WTC11 (cell line): ENCODE results near the gene AGBL5. TPM values are rescaled to one million over a fixed set of nuclear protein-coding genes. Genes with fewer than 3 reads are reported as not detected.

Experiments used
- ATAC-seq: fragments of 200-7000 bp; cut with Tn5 transposase; 2 replicates; pipeline ENCODE4 v1.10.0; 2021; ENCODE audit warnings: mild to moderate bottlenecking, moderate library complexity
- CTCF ChIA-PET: fragments of 300-600 bp; sonication (Branson Sonifier 250); formaldehyde crosslinking; loops from one replicate; lab custom pipeline; 2021; ENCODE audit warnings: antibody characterized with exemption; lab: Charles Lee
- POLR2A ChIA-PET: fragments of 350-600 bp; sonication (Branson Sonifier 250); formaldehyde crosslinking; loops from one replicate; lab custom pipeline; 2021; ENCODE audit warnings: antibody characterized with exemption; lab: Charles Lee
- DNase-seq: peaks from one replicate; pipeline ENCODE4 v3.0.0; 2021; ENCODE audit warnings: low spot score
- H3K27ac Mint-ChIP-seq: 2 replicates; pipeline ENCODE4 v1.8.0; 2021; ENCODE audit warnings: mixed read lengths
- H3K27me3 Mint-ChIP-seq: 2 replicates; pipeline ENCODE4 v1.8.0; 2021; ENCODE audit warnings: low read depth, mild to moderate bottlenecking, moderate library complexity, mixed read lengths
- H3K36me3 Mint-ChIP-seq: 2 replicates; pipeline ENCODE4 v1.8.0; 2021; ENCODE audit warnings: mixed read lengths
- H3K4me1 Mint-ChIP-seq: 2 replicates; pipeline ENCODE4 v1.8.0; 2022; ENCODE audit warnings: mixed read lengths
- H3K4me3 Mint-ChIP-seq: 2 replicates; pipeline ENCODE4 v1.8.0; 2021; ENCODE audit warnings: mild to moderate bottlenecking, moderate library complexity, mixed read lengths
- H3K9me3 Mint-ChIP-seq: 2 replicates; pipeline ENCODE4 v1.8.0; 2021; ENCODE audit warnings: mixed read lengths
- ARID4B ChIP-seq: sonication (generic); formaldehyde crosslinking; IDR thresholded peaks from 2 replicates; pipeline ENCODE4 v1.8.0; 2023; ENCODE audit warnings: missing genetic modification reagents, mild to moderate bottlenecking, borderline replicate concordance
- ATF6 ChIP-seq: sonication (generic); formaldehyde crosslinking; IDR thresholded peaks from 2 replicates; pipeline ENCODE4 v1.8.1; 2023; ENCODE audit warnings: mild to moderate bottlenecking, missing genetic modification reagents
- CREB1 ChIP-seq: sonication (generic); formaldehyde crosslinking; IDR thresholded peaks from 2 replicates; pipeline ENCODE4 v1.8.0; 2023; ENCODE audit warnings: mild to moderate bottlenecking, missing genetic modification reagents
- CREM ChIP-seq: sonication (generic); formaldehyde crosslinking; IDR thresholded peaks from 2 replicates; pipeline ENCODE4 v1.8.1; 2022; ENCODE audit warnings: mild to moderate bottlenecking, missing genetic modification reagents, moderate library complexity
- E2F1 ChIP-seq: sonication (generic); formaldehyde crosslinking; IDR thresholded peaks from 2 replicates; pipeline ENCODE4 v1.8.0; 2022; ENCODE audit warnings: mild to moderate bottlenecking, missing genetic modification reagents
- E2F4 ChIP-seq: sonication (generic); formaldehyde crosslinking; IDR thresholded peaks from 2 replicates; pipeline ENCODE4 v1.8.1; 2022; ENCODE audit warnings: low read depth, mild to moderate bottlenecking, moderate library complexity, missing genetic modification reagents, borderline replicate concordance
- ESRRA ChIP-seq: sonication (generic); formaldehyde crosslinking; IDR thresholded peaks from 2 replicates; pipeline ENCODE4 v1.8.1; 2022; ENCODE audit warnings: mild to moderate bottlenecking, missing genetic modification reagents, borderline replicate concordance
- FOXP1 ChIP-seq: sonication (generic); formaldehyde crosslinking; IDR thresholded peaks from 2 replicates; pipeline ENCODE4 v1.8.0; 2022; ENCODE audit warnings: missing genetic modification reagents, mild to moderate bottlenecking, moderate library complexity, borderline replicate concordance
- GRHL2 ChIP-seq: fragments of 250-450 bp; sonication (Bioruptor Pico); IDR thresholded peaks from 2 replicates; pipeline ENCODE4 v1.8.0; 2022; ENCODE audit warnings: mild to moderate bottlenecking, moderate library complexity; ENCODE audit not compliant: insufficient replicate concordance, severe bottlenecking
- IRF2 ChIP-seq: sonication (generic); formaldehyde crosslinking; IDR thresholded peaks from 2 replicates; pipeline ENCODE4 v1.8.0; 2022; ENCODE audit warnings: low read depth, missing genetic modification reagents, borderline replicate concordance
- MAX ChIP-seq: sonication (generic); formaldehyde crosslinking; IDR thresholded peaks from 2 replicates; pipeline ENCODE4 v1.8.0; 2022; ENCODE audit warnings: mild to moderate bottlenecking, missing genetic modification reagents
- PRDM15 ChIP-seq: sonication (generic); formaldehyde crosslinking; IDR thresholded peaks from 2 replicates; pipeline ENCODE4 v1.8.0; 2022; ENCODE audit warnings: missing genetic modification reagents
- PRRX2 ChIP-seq: fragments of 250-450 bp; sonication (Bioruptor Pico); IDR thresholded peaks from 2 replicates; pipeline ENCODE4 v1.8.0; 2021; ENCODE audit warnings: mild to moderate bottlenecking
- RORB ChIP-seq: fragments of 250-450 bp; sonication (Bioruptor Pico); IDR thresholded peaks from 2 replicates; pipeline ENCODE4 v1.9.0; 2021; ENCODE audit warnings: mild to moderate bottlenecking
- TCF7 ChIP-seq: sonication (generic); formaldehyde crosslinking; IDR thresholded peaks from 2 replicates; pipeline ENCODE4 v1.8.0; 2022; ENCODE audit warnings: mild to moderate bottlenecking, low read depth, missing genetic modification reagents, moderate library complexity
- TEAD1 ChIP-seq: sonication (generic); formaldehyde crosslinking; IDR thresholded peaks from 2 replicates; pipeline ENCODE4 v1.8.0; 2022; ENCODE audit warnings: mild to moderate bottlenecking, missing genetic modification reagents
- TEAD4 ChIP-seq: sonication (generic); formaldehyde crosslinking; IDR thresholded peaks from 2 replicates; pipeline ENCODE4 v1.8.0; 2022; ENCODE audit warnings: mild to moderate bottlenecking, missing genetic modification reagents
- ZMAT4 ChIP-seq: fragments of 250-450 bp; sonication (Bioruptor Pico); IDR thresholded peaks from 2 replicates; pipeline ENCODE4 v1.9.0; 2021; ENCODE audit warnings: mild to moderate bottlenecking
- ZNF121 ChIP-seq: sonication (generic); formaldehyde crosslinking; IDR thresholded peaks from 2 replicates; pipeline ENCODE4 v1.8.0; 2023; ENCODE audit warnings: missing genetic modification reagents
- ZNF425 ChIP-seq: fragments of 250-450 bp; sonication (Bioruptor Pico); conservative IDR thresholded peaks from 2 replicates; pipeline ENCODE4 v1.9.0; 2021; ENCODE audit warnings: mild to moderate bottlenecking
- total RNA-seq: library from RNA; stranded (reverse); gene quantifications from 3 replicates; pipeline ENCODE4 v1.2.3, GENCODE V29; 2021

AGBL5 gene
- total RNA-seq, 1 experiment from 2014 or later: 43.0 TPM

- no peak for TF ChIP-seq PRDM15 (CRISPR knock-in tag)
- TF ChIP-seq CREM: no peak
- no peak for TF ChIP-seq RORB (CRISPR knock-in tag)
- no peak for TF ChIP-seq FOXP1
- no peak for TF ChIP-seq ESRRA (CRISPR knock-in tag)
- TF ChIP-seq E2F1 (CRISPR knock-in tag): no peak
- TF ChIP-seq IRF2 (CRISPR knock-in tag): no peak
- TF ChIP-seq ZMAT4 (CRISPR knock-in tag): no peak
- no peak for TF ChIP-seq GRHL2 (CRISPR knock-in tag)
- TF ChIP-seq TCF7 (CRISPR knock-in tag): no peak
These were observed 33.7 kb downstream of the AGBL5 start (continued) for GRCh38 chr2:27085062-27085672.

- POLR2A ChIA-PET: interaction anchor here (0.9 to 2.4 kb wide), 3 partner anchors 14 to 35 kb away, joined by 3 to 9 read pairs (median 9); partner anchors contain the start of genes AGBL5 and OST4
- peak; percentile 61 for DNase-seq
- Mint-ChIP-seq H3K27ac (no peak overlapping the region), H3K4me1 (peaks cover 26% of the 10 kb centered on the region), H3K36me3 (no peaks in the 10 kb centered on the region), H3K9me3 (no peaks in the 10 kb centered on the region), H3K4me3 (peak overlapping the region; percentile 70), H3K27me3 (peaks cover 23% of the 10 kb centered on the region)
- ATAC-seq: peak; percentile 3
- CTCF ChIA-PET: interaction anchor here (0.6 to 6.4 kb wide), 8 partner anchors 13 to 194 kb away, joined by 3 to 50 read pairs (median 4); partner anchors contain the start of genes AGBL5 and OST4
- 0 out of 2 replicates have a peak, but pooled peaks have one; percentile 36 for TF ChIP-seq ARID4B
- no peak for TF ChIP-seq ESRRA (CRISPR knock-in tag)
- no peak for TF ChIP-seq ATF6 (CRISPR knock-in tag)
- TF ChIP-seq TEAD1 (CRISPR knock-in tag): peak; percentile 59; the same call in 1 of the 2 replicates
- no peak for TF ChIP-seq PRRX2 (CRISPR knock-in tag)
- peak; percentile 93 for TF ChIP-seq ZNF121 (CRISPR knock-in tag)
- TF ChIP-seq MAX (CRISPR knock-in tag): peak; percentile 83
- no peak for TF ChIP-seq ZNF425 (CRISPR knock-in tag)
- no peak for TF ChIP-seq E2F4 (CRISPR knock-in tag)
- no peak for TF ChIP-seq CREB1
- TF ChIP-seq TEAD4 (CRISPR knock-in tag): no peak
These were observed 34.2 kb downstream of the AGBL5 start for GRCh38 chr2:27085673-27086089.
